Activated CD4-positive, alpha-beta T cell treated with anti-CD3 and anti-CD28 coated beads, Interleukin-2, amount 10 ng/mL, durations not matched to agents 24 days and 14 days (primary cell): ENCODE results near the gene SOCS7. TPM values are rescaled to one million over a fixed set of nuclear protein-coding genes. Genes with fewer than 3 reads are reported as not detected.

Source experiments
- DNase-seq: peaks from one replicate; pipeline ENCODE4 v3.0.0; 2022
- H3K27ac Mint-ChIP-seq: one replicate; pipeline ENCODE4 v1.8.0; 2022; ENCODE audit warnings: mild to moderate bottlenecking, mixed read lengths
- H3K27me3 Mint-ChIP-seq: one replicate; pipeline ENCODE4 v1.8.0; 2022; ENCODE audit warnings: mixed read lengths
- H3K36me3 Mint-ChIP-seq: one replicate; pipeline ENCODE4 v1.8.0; 2022; ENCODE audit warnings: low read depth, mild to moderate bottlenecking, mixed read lengths
- H3K4me1 Mint-ChIP-seq: one replicate; pipeline ENCODE4 v1.8.0; 2021; ENCODE audit warnings: mixed read lengths
- H3K4me3 Mint-ChIP-seq: one replicate; pipeline ENCODE4 v1.8.0; 2022; ENCODE audit warnings: mild to moderate bottlenecking, moderate library complexity, mixed read lengths
- H3K9me3 Mint-ChIP-seq: one replicate; pipeline ENCODE4 v1.8.0; 2021; ENCODE audit warnings: mixed read lengths
- intact Hi-C: fragments of 100-400 bp; cut with micrococcal nuclease; formaldehyde crosslinking; loops from one replicate; pipeline ENCODE4 v1.15.1; 2023
- total RNA-seq: library from RNA; stranded (reverse); gene quantifications from 2 replicates; pipeline ENCODE4 v1.2.3, GENCODE V29; 2022

The SOCS7 gene
- total RNA-seq: 31.2 and 31.4 TPM in 2 replicates

GRCh38 chr17:38351412-38352222, at the start of gene SOCS7:
Gene SOCS7 (plus strand): TSS chr17:38351844. CDS start chr17:38352053, 209 bp downstream.
- Mint-ChIP-seq H3K9me3 (no peaks in the 10 kb centered on the region), H3K27me3 (no peaks in the 10 kb centered on the region), H3K4me3 (peak within 1 kb of the TSS; percentile 89), H3K4me1 (peaks cover 37% of the 10 kb centered on the region), H3K36me3 (peaks cover 8% of the 10 kb centered on the region), H3K27ac (peak within 1 kb of the TSS; percentile 95)
- peak; percentile 98 for DNase-seq
- intact Hi-C loops: loop anchor here (10.0 kb wide), 1 partner anchor 143 kb away; no protein-coding TSS in a partner anchor

GRCh38 chr17:38315497-38315896, 36.1 kb upstream of the SOCS7 start:
- peaks cover 25% of the 10 kb centered on the region for H3K36me3 Mint-ChIP-seq

GRCh38 chr17:38317081-38317480, 34.6 kb upstream of the SOCS7 start:
- intact Hi-C loops: no loop called here
- Mint-ChIP-seq H3K4me1 (peaks cover 2% of the 10 kb centered on the region), H3K9me3 (no peaks in the 10 kb centered on the region), H3K27ac (no peak overlapping the region), H3K27me3 (no peaks in the 10 kb centered on the region), H3K36me3 (peaks cover 33% of the 10 kb centered on the region), H3K4me3 (no peak overlapping the region)
- DNase-seq: no peak

More at GRCh38 chr17:38315497-38315896, 36.1 kb upstream of the SOCS7 start:
- H3K27me3 Mint-ChIP-seq: no peaks in the 10 kb centered on the region
- DNase-seq: no peak
- peaks cover 2% of the 10 kb centered on the region for H3K4me1 Mint-ChIP-seq
- H3K27ac Mint-ChIP-seq: no peak overlapping the region
- intact Hi-C loops: no loop called here
- H3K4me3 Mint-ChIP-seq: no peak overlapping the region
- H3K9me3 Mint-ChIP-seq: no peaks in the 10 kb centered on the region

GRCh38 chr17:38320482-38320881, 31.2 kb upstream of the SOCS7 start:
- no peak overlapping the region for H3K4me3 Mint-ChIP-seq
- no peaks in the 10 kb centered on the region for H3K9me3 Mint-ChIP-seq
- no peak for DNase-seq
- peaks cover 33% of the 10 kb centered on the region for H3K36me3 Mint-ChIP-seq
- no peaks in the 10 kb centered on the region for H3K4me1 Mint-ChIP-seq
- no peak overlapping the region for H3K27ac Mint-ChIP-seq
- H3K27me3 Mint-ChIP-seq: no peaks in the 10 kb centered on the region
- intact Hi-C loops: no loop called here

GRCh38 chr17:38322156-38322779, 29.4 kb upstream of the SOCS7 start:
- Mint-ChIP-seq H3K27me3 (no peaks in the 10 kb centered on the region), H3K36me3 (peaks cover 25% of the 10 kb centered on the region), H3K4me3 (no peak overlapping the region), H3K27ac (no peak overlapping the region), H3K4me1 (peaks cover 4% of the 10 kb centered on the region), H3K9me3 (no peaks in the 10 kb centered on the region)
- DNase-seq: peak; percentile 91
- intact Hi-C loops: no loop called here

- no peak overlapping the region for H3K27ac Mint-ChIP-seq
- intact Hi-C loops: no loop called here
- peaks cover 4% of the 10 kb centered on the region for H3K4me1 Mint-ChIP-seq
- no peak for DNase-seq
- no peaks in the 10 kb centered on the region for H3K9me3 Mint-ChIP-seq
- H3K4me3 Mint-ChIP-seq: no peak overlapping the region
- peaks cover 24% of the 10 kb centered on the region for H3K36me3 Mint-ChIP-seq
- peaks cover 1% of the 10 kb centered on the region for H3K27me3 Mint-ChIP-seq
These were observed 28.7 kb upstream of the SOCS7 start for GRCh38 chr17:38322897-38323296.

GRCh38 chr17:38324141-38324697, 27.4 kb upstream of the SOCS7 start:
- H3K9me3 Mint-ChIP-seq: no peaks in the 10 kb centered on the region
- intact Hi-C loops: no loop called here
- DNase-seq: no peak
- H3K4me1 Mint-ChIP-seq: peaks cover 4% of the 10 kb centered on the region
- H3K27ac Mint-ChIP-seq: no peak overlapping the region
- peaks cover 2% of the 10 kb centered on the region for H3K27me3 Mint-ChIP-seq
- no peak overlapping the region for H3K4me3 Mint-ChIP-seq
- peaks cover 21% of the 10 kb centered on the region for H3K36me3 Mint-ChIP-seq

GRCh38 chr17:38324772-38325171, 26.9 kb upstream of the SOCS7 start:
- no peak for DNase-seq
- H3K27me3 Mint-ChIP-seq: peaks cover 2% of the 10 kb centered on the region
- H3K36me3 Mint-ChIP-seq: peaks cover 19% of the 10 kb centered on the region
- no peaks in the 10 kb centered on the region for H3K9me3 Mint-ChIP-seq
- H3K4me1 Mint-ChIP-seq: peaks cover 4% of the 10 kb centered on the region
- intact Hi-C loops: no loop called here
- no peak overlapping the region for H3K27ac Mint-ChIP-seq
- H3K4me3 Mint-ChIP-seq: no peak overlapping the region

- no peak for DNase-seq
- Mint-ChIP-seq H3K4me1 (peaks cover 4% of the 10 kb centered on the region), H3K4me3 (no peak overlapping the region), H3K27ac (peak overlapping the region; percentile 60), H3K27me3 (peaks cover 2% of the 10 kb centered on the region), H3K36me3 (peaks cover 16% of the 10 kb centered on the region), H3K9me3 (no peaks in the 10 kb centered on the region)
- intact Hi-C loops: no loop called here
These were observed 26.3 kb upstream of the SOCS7 start for GRCh38 chr17:38325221-38325851.

- Mint-ChIP-seq H3K27me3 (peaks cover 2% of the 10 kb centered on the region), H3K4me3 (no peak overlapping the region), H3K4me1 (peaks cover 4% of the 10 kb centered on the region), H3K9me3 (no peaks in the 10 kb centered on the region), H3K27ac (peak overlapping the region; percentile 1), H3K36me3 (peaks cover 7% of the 10 kb centered on the region)
- no peak for DNase-seq
- intact Hi-C loops: no loop called here
These were observed 24.4 kb upstream of the SOCS7 start for GRCh38 chr17:38326996-38327792.

GRCh38 chr17:38327936-38328335, 23.7 kb upstream of the SOCS7 start:
- Mint-ChIP-seq H3K9me3 (no peaks in the 10 kb centered on the region), H3K36me3 (peaks cover 4% of the 10 kb centered on the region), H3K4me1 (peaks cover 4% of the 10 kb centered on the region), H3K4me3 (no peak overlapping the region), H3K27me3 (peaks cover 2% of the 10 kb centered on the region), H3K27ac (no peak overlapping the region)
- intact Hi-C loops: no loop called here
- no peak for DNase-seq

- intact Hi-C loops: no loop called here
- no peak for DNase-seq
- Mint-ChIP-seq H3K36me3 (peaks cover 3% of the 10 kb centered on the region), H3K4me3 (no peak overlapping the region), H3K4me1 (peaks cover 5% of the 10 kb centered on the region), H3K9me3 (no peaks in the 10 kb centered on the region), H3K27ac (no peak overlapping the region), H3K27me3 (peaks cover 2% of the 10 kb centered on the region)
These were observed 23.0 kb upstream of the SOCS7 start for GRCh38 chr17:38328620-38329019.

- no peak overlapping the region for H3K27ac Mint-ChIP-seq
These were observed 22.4 kb upstream of the SOCS7 start for GRCh38 chr17:38329284-38329683.

More at GRCh38 chr17:38329284-38329683, 22.4 kb upstream of the SOCS7 start:
- Mint-ChIP-seq H3K4me3 (no peak overlapping the region), H3K27me3 (peaks cover 2% of the 10 kb centered on the region), H3K9me3 (no peaks in the 10 kb centered on the region), H3K4me1 (peaks cover 5% of the 10 kb centered on the region), H3K36me3 (no peaks in the 10 kb centered on the region)
- no peak for DNase-seq
- intact Hi-C loops: no loop called here
